Activated T-helper 1 cell treated with anti-CD3 and anti-CD28 coated beads, Interleukin-12 subunit alpha, Interleukin-12 subunit beta, Interleukin-2, Interleukin-4 antibody, amounts not matched to agents 30 ng/mL and 10 ng/mL and 1 ng/mL, durations not matched to agents 14 hours and 24 hours and 36 hours (primary cell): ENCODE data around the gene SH3PXD2B. TPM values are rescaled to one million over a fixed set of nuclear protein-coding genes. Genes with fewer than 3 reads are reported as not detected.
"Not testable (repeated sequence)": the region's sequence is repeated elsewhere in the genome, so short reads cannot be mapped to it uniquely, and the experiment has no call there.

Experiments used
- DNase-seq: peaks from one replicate; pipeline ENCODE4 v3.0.0; 2021; ENCODE audit warnings: low spot score
- H3K27ac Mint-ChIP-seq: one replicate; pipeline ENCODE4 v1.8.0; 2021; ENCODE audit warnings: mild to moderate bottlenecking, mixed read lengths
- H3K27me3 Mint-ChIP-seq: one replicate; pipeline ENCODE4 v1.8.0; 2022; ENCODE audit warnings: mild to moderate bottlenecking, moderate library complexity, mixed read lengths; ENCODE audit not compliant: insufficient read depth
- H3K36me3 Mint-ChIP-seq: one replicate; pipeline ENCODE4 v1.8.0; 2021; ENCODE audit warnings: low read depth, mixed read lengths
- H3K4me1 Mint-ChIP-seq: one replicate; pipeline ENCODE4 v1.8.0; 2021; ENCODE audit warnings: low read depth, mixed read lengths
- H3K4me3 Mint-ChIP-seq: one replicate; pipeline ENCODE4 v1.8.0; 2021; ENCODE audit warnings: mild to moderate bottlenecking, moderate library complexity, mixed read lengths
- H3K9me3 Mint-ChIP-seq: one replicate; pipeline ENCODE4 v1.8.0; 2021; ENCODE audit warnings: mixed read lengths
- intact Hi-C: fragments of 100-400 bp; cut with micrococcal nuclease; formaldehyde crosslinking; loops from one replicate; pipeline ENCODE4 v1.15.1; 2024
- total RNA-seq: library from RNA; stranded (reverse); gene quantifications from 2 replicates; pipeline ENCODE4 v1.2.3, GENCODE V29; 2022

Gene SH3PXD2B
- total RNA-seq, 1 donor from 2014 or later: 0.26 TPM

DNA sequence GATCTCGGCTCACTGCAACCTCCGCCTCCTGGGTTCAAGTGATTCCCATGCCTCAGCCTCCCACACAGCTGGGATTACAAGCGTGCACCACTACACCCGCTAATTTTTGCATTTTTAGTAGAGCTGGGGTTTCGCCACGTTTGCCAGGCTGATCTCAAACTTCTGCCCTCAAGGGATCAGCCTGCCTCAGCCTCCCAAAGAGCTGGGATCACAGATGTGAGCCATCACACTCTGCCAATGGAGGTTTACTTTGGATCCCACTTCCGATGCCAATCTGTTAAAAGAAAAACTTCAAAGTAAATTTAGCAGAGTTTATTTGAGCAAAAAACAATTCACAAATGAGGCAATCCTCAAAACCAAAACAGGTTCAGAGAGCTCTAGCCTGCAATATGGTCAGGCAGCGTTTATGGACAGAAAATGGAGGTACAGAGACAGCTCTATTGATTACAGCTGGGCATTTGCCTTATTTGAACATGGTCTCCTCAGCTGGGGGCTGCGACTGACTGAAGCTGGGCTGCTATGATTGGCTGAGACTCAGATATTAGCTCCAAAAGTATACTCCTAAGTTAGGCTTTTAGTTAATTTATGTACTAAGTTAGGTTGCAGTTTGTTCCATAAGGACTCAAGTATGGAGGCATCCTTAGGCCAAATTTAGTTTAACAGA, 152.1 kb downstream of the SH3PXD2B start:
- no peak overlapping the region for H3K4me3 Mint-ChIP-seq
- no peaks in the 10 kb centered on the region for H3K4me1 Mint-ChIP-seq
- H3K27ac Mint-ChIP-seq: no peak overlapping the region
- H3K9me3 Mint-ChIP-seq: no peaks in the 10 kb centered on the region
- intact Hi-C loops: no loop called here
- no peaks in the 10 kb centered on the region for H3K36me3 Mint-ChIP-seq
- H3K27me3 Mint-ChIP-seq: peaks cover 10% of the 10 kb centered on the region
- DNase-seq: no peak

DNA sequence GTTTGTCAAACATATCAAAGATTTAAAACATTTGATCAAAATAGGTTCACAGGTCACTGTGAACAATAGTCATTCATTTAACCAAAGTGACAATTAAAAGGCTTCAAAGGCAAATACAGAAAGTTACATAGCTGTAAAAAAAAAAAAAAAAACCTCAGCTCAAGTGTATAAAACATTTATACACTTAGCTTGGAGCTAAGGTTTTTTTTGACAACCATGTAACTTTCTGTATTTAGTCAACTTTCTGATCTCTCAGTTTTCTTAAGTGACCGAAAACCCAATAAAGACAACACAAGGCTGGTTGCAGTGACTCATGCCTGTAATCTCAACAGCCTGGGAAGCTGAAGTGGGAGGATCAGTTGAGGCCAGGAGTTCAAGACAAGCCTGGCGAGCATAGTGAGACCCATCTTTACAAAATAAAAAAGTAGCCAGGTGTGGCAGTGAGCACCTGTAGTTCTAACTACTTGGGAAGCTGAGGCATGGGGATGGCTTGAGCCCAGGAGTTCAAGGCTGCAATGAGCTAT, 154.3 kb downstream of the SH3PXD2B start:
- DNase-seq: no peak
- no peaks in the 10 kb centered on the region for H3K36me3 Mint-ChIP-seq
- intact Hi-C loops: loop anchor here (10.0 kb wide), 1 partner anchor 815 kb away; no protein-coding TSS in a partner anchor
- H3K4me3 Mint-ChIP-seq: no peak overlapping the region
- peaks cover 13% of the 10 kb centered on the region for H3K27me3 Mint-ChIP-seq
- no peaks in the 10 kb centered on the region for H3K9me3 Mint-ChIP-seq
- no peaks in the 10 kb centered on the region for H3K4me1 Mint-ChIP-seq
- H3K27ac Mint-ChIP-seq: no peak overlapping the region

DNA sequence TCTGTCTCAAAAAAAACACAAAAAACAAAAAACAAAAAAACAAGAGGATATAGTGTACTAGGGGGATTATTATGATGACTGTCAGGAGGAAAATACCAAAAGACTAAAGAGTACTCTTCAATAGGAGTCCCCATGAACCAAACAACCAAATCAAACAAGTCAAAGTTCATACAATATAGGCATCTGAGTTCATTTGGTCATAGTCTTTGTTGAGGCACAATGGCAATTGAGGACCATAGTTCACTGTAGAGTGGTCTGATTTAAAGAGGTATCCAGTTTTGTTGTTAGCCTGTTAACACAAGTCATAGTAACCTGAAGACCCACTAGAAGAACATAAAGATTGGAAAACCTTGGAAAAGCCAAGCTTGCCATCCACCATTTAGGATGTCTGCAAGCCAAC, 159.5 kb downstream of the SH3PXD2B start:
- Mint-ChIP-seq H3K9me3 (no peaks in the 10 kb centered on the region), H3K27me3 (peaks cover 27% of the 10 kb centered on the region), H3K4me1 (peaks cover 5% of the 10 kb centered on the region), H3K27ac (no peak overlapping the region), H3K4me3 (no peak overlapping the region), H3K36me3 (no peaks in the 10 kb centered on the region)
- no peak for DNase-seq
- intact Hi-C loops: loop anchor here (10.0 kb wide), 1 partner anchor 810 kb away; no protein-coding TSS in a partner anchor

DNA sequence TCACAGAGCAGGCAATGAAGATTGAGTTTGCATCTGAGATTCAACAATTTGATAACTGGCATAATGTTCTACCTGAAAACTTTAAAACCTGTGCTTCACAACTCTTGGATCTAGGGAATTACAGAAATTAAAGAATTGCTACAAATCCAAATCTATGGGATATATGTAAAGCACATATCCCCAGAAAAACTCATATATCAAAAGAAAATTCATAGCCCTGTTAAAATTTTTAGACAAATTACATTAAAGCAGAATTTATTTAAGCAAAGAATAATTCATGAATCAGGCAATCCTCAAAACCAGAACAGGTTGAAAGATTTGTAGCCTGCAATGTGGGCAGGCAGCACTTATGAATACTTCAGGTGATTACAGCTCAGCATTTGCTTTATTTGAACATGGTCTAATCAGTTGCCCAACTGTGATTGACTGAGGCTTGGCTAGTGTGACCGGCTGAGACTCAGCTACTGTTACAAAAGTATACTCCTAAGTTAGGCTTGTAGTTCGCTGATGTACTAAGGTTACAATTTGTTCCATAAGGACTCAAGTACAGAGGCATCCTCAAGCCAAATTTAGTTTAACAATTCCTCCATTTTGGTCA, 160.5 kb downstream of the SH3PXD2B start:
- Mint-ChIP-seq H3K36me3 (no peaks in the 10 kb centered on the region), H3K9me3 (no peaks in the 10 kb centered on the region), H3K27ac (no peak overlapping the region), H3K4me1 (peaks cover 5% of the 10 kb centered on the region), H3K4me3 (no peak overlapping the region), H3K27me3 (peaks cover 27% of the 10 kb centered on the region)
- DNase-seq: no peak
- intact Hi-C loops: loop anchor here (1.0 to 10.0 kb wide), 8 partner anchors 10 to 809 kb away; partner anchors contain the start of gene STK10

DNA sequence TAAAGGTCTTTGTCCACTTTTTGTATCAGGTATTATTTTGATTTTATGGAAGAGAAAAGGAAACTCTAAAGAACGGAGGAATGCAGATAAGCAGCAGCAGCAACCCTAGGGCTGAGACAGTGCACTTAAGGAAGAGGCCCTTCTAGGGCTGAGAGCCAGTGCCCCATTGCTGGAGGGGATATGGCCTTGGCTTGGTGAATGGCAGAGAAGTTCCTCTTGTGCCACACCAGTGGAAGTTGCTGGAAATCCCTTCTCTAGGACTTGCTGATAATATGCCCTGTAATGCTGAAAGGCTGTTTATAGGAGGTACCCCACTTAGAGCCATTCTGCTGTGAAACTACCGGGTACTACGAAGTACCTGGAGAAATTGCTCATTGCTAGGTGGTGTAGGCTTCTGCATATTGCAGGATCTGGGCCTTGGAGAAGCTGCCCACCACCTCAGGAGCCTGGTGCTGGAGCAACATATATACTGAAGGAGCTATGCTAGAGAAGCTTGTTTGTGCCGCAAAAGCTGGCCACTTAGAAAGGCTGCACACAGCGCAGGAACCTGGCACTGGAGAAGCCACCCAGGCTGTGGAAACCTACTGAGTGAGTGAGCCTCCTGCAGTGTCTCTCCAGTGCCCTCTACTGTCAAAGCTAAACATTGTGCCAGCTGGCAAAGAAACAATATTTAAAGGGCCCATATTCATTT, 161.1 kb downstream of the SH3PXD2B start:
- Mint-ChIP-seq H3K4me1 (peaks cover 5% of the 10 kb centered on the region), H3K36me3 (no peaks in the 10 kb centered on the region)
- intact Hi-C loops: loop anchor here (1.0 to 10.0 kb wide), 8 partner anchors 9 to 808 kb away; partner anchors contain the start of gene STK10

DNA sequence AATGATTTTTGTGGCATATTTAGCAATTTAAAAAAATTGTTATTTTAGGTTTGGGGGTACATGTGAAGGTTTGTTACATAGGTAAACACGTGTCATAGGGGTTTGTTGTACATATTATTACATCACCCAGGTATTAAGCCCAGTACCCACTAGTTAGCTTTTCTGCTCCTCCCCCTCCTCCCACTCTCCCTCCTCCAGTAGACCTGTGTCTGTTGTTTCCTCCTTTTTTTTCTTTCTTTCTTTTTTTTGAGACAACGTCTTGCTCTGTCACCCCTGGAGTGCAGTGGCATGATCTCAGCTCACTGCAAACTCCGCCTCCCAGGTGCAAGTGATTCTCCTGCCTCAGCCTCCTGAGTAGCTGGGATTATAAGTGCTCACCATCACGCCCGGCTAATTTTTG, 162.5 kb downstream of the SH3PXD2B start:
- H3K4me1 Mint-ChIP-seq: not testable (repeated sequence)

More for the DNA sequence above, 161.1 kb downstream of the SH3PXD2B start:
- Mint-ChIP-seq H3K27me3 (peaks cover 27% of the 10 kb centered on the region), H3K9me3 (no peaks in the 10 kb centered on the region), H3K4me3 (no peak overlapping the region), H3K27ac (no peak overlapping the region)
- peak; percentile 51 for DNase-seq

DNA sequence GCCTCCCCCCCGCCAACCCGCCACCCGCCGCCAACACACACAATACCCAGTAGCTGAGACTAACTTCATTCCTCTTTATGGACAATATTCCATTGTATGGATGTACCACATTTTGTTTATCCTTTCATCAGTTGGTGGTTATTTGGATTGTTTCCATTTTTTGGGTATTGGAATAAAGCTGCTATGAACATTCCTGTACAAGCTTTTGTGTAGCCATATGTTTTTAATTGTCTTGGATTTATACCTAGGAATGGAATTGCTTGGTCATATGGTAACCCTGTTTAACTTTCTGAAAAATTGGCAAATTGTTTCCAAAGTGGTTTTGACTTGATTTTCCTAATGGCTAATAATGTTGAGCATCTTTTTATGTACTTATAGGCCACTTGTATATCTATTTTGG, 165.9 kb downstream of the SH3PXD2B start:
- H3K27me3 Mint-ChIP-seq: peaks cover 35% of the 10 kb centered on the region
- peaks cover 4% of the 10 kb centered on the region for H3K4me1 Mint-ChIP-seq
- DNase-seq: no peak
- H3K4me3 Mint-ChIP-seq: no peak overlapping the region
- H3K9me3 Mint-ChIP-seq: no peaks in the 10 kb centered on the region
- H3K27ac Mint-ChIP-seq: no peak overlapping the region
- H3K36me3 Mint-ChIP-seq: no peaks in the 10 kb centered on the region
- intact Hi-C loops: no loop called here

More for the DNA sequence above, 162.5 kb downstream of the SH3PXD2B start:
- H3K27ac Mint-ChIP-seq, H3K9me3 Mint-ChIP-seq, DNase-seq, H3K36me3 Mint-ChIP-seq, H3K4me3 Mint-ChIP-seq: not testable (repeated sequence)
- peaks cover 23% of the 10 kb centered on the region for H3K27me3 Mint-ChIP-seq
- intact Hi-C loops: loop anchor here (10.0 kb wide), 1 partner anchor 807 kb away; no protein-coding TSS in a partner anchor

DNA sequence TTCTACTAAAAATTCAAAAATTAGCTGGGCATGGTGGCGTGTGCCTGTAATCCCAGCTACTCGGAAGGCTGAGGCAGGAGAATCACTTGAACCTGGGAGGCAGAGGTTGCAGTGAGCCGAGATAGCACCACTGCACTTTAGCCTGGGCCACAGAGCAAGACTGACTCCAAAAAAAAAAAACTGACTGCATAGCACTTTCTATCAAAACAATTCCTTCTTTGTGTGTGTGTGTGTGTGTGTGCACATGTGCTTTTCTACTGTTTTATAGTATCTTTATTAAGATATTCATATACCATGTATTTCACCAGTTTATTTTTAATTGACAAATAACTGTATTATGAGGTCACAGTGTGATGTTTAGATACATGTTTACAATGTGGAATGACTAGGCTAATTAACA, 167.2 kb downstream of the SH3PXD2B start:
- H3K9me3 Mint-ChIP-seq, H3K27ac Mint-ChIP-seq, intact Hi-C loops, DNase-seq, H3K4me3 Mint-ChIP-seq, H3K4me1 Mint-ChIP-seq, H3K36me3 Mint-ChIP-seq: not testable (repeated sequence)
- peaks cover 40% of the 10 kb centered on the region for H3K27me3 Mint-ChIP-seq

DNA sequence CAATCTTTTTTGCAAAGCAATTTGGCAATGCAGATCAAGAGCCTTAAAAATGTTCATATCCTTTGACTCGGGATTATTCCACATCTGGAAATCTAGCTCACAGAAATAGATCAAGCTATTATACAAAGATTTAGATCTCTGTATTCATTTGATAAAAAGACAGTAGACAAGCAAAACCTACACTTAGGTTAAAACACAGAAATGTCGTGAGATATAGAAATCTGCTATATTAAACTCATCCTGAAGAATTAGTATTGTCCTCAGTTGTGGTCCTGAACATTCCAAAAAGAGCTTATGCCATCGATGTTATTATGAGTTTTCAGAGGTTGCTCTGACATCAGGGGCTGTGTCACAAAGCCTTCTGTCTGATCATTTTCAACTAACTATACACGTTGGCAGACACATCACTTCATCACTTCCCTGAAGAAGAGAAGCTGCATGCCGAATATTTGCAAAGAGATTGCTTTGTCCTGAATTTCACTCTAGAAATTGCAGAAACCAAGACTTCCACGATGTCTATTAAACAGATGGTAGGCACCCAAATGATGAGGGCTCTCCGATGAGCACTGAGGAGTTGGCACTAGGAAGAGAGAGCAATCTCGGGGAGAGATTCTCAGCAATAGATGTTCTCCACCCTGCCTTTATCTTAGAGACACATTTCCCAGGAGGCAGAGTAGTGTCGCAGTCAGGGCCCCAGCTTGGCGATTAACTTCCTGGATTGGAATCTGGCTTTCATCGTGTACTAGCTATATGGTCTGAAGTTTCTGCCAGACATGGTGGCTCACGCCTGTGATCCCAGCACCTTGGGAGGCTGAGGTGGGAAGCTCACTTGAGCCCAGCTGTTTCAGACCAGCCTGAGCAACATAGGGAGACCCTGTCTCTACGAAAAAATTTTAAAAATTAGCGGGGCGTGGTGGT, 168.8 kb downstream of the SH3PXD2B start:
- Mint-ChIP-seq H3K4me1 (peaks cover 16% of the 10 kb centered on the region), H3K27me3 (peaks cover 32% of the 10 kb centered on the region), H3K9me3 (no peaks in the 10 kb centered on the region), H3K36me3 (no peaks in the 10 kb centered on the region), H3K27ac (no peak overlapping the region), H3K4me3 (peak overlapping the region; percentile 86)
- intact Hi-C loops: loop anchor here (2.0 kb wide), 1 partner anchor 279 kb away; the partner anchor contains the start of gene FBXW11
- no peak for DNase-seq

DNA sequence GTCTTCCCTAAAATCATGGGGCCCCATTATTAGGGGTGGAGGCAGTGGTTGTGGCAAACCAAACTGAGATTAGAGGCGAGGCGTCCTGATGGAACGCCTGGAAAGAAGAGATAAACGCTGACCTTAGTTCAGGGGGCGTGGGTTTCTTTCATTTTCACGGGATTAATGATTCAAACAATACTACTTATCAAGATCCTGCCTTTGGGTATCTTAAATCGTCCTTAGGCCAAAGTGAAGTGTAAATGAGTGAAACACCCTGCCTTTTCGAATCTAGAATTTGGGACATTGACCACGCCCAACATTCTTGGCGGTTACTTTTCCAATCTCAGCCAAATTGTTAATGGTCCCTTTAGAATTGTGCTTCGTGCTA, 169.7 kb downstream of the SH3PXD2B start:
- intact Hi-C loops: loop anchor here (1.0 to 5.0 kb wide), 9 partner anchors 9 to 897 kb away; partner anchors contain the start of genes FBXW11, NPM1 and STK10
- H3K27me3 Mint-ChIP-seq: peaks cover 30% of the 10 kb centered on the region
- DNase-seq: no peak
- no peaks in the 10 kb centered on the region for H3K36me3 Mint-ChIP-seq
- H3K4me3 Mint-ChIP-seq: peak overlapping the region; percentile 86
- H3K9me3 Mint-ChIP-seq: no peaks in the 10 kb centered on the region
- H3K27ac Mint-ChIP-seq: peak overlapping the region; percentile 72
- peaks cover 16% of the 10 kb centered on the region for H3K4me1 Mint-ChIP-seq

DNA sequence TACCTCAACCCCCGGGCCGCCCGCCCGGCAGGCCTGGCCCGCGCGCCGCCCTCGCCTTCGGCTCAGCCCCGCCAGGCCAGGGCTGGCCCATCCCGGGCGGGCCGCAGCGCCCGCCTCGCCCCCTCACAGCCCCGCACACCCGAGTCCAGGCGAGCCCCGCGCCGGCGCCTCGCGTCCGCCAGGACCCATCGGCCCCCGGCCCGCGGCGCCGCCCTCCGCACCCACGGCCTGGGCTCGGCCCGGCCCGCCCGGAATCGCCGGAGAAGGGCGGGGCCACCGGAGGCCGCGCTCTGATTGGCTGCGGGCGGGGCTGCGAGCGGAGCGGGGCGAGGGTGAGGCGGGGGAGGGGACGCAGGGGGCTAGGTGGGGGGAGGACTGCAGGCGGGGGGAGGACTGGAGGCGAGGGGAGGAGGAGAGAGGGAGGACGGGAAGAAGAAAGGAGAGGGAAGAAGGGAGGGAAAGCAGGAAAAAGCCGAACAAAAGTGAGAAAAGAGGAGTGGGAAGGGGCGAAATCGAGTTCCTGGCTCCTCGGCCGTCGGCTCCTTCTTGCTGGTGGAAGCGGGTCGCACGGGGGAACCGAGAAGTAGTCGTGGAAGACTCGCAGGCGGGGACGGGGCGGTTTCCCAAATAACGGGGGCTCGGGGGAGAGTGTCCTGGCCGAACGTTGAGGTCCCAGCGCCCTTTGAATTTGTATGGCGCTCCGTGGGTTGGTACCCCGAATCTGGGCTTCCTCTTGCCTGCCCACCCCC, 170.3 kb downstream of the SH3PXD2B start:
- Mint-ChIP-seq H3K27ac (peak overlapping the region; percentile 72), H3K36me3 (no peaks in the 10 kb centered on the region), H3K4me3 (peak overlapping the region; percentile 86), H3K9me3 (no peaks in the 10 kb centered on the region), H3K27me3 (peaks cover 30% of the 10 kb centered on the region), H3K4me1 (peaks cover 16% of the 10 kb centered on the region)
- peak; percentile 80 for DNase-seq
- intact Hi-C loops: loop anchor here (1.0 to 5.0 kb wide), 11 partner anchors 9 to 897 kb away; partner anchors contain the start of genes FBXW11, NPM1 and STK10
